Measurements from ENCODE around the gene CLSTN3. TPM values are rescaled to one million over a fixed set of nuclear protein-coding genes. Genes with fewer than 3 reads are reported as not detected.

Gene CLSTN3
- total and polyA plus RNA-seq, 2 of the 13 experiments (the other 11 are each of a cell fraction or from before 2014, with no cell fraction given): 26.2 to 94.1 TPM

- TF ChIP-seq LCORL (IDR thresholded peaks at IDR 0.05) (no peak), LCORL (CRISPR knock-in tag; IDR thresholded peaks at IDR 0.05) (peak; percentile 92), SNRNP70 (IDR thresholded peaks at IDR 0.05; ENCODE audit: low read depth, low read length) (no peak), ZNF644 (CRISPR knock-in tag; IDR thresholded peaks at IDR 0.05; ENCODE audit: low read depth) (no peak), MXD4 (CRISPR knock-in tag; IDR thresholded peaks at IDR 0.05) (no peak), ZNF740 (CRISPR knock-in tag; IDR thresholded peaks at IDR 0.05) (peak; percentile 92), ZBTB33 (CRISPR knock-in tag; IDR thresholded peaks at IDR 0.05) (peak; percentile 63; the same call in 1 of the 2 replicates), ZFP1 (CRISPR knock-in tag; IDR thresholded peaks at IDR 0.05) (peak; percentile 45; the same call in 1 of the 2 replicates), ZFP91 (CRISPR knock-in tag; IDR thresholded peaks at IDR 0.05; ENCODE audit: borderline replicate concordance) (no peak), E2F2 (CRISPR knock-in tag; IDR thresholded peaks at IDR 0.05; ENCODE audit: borderline replicate concordance) (no peak), TFAP4 (IDR thresholded peaks at IDR 0.05; ENCODE audit: borderline replicate concordance, low read depth) (peak; percentile 37; the same call in 1 of the 2 replicates), ZNF563 (CRISPR knock-in tag; IDR thresholded peaks at IDR 0.05) (no peak), DRAP1 (CRISPR knock-in tag; IDR thresholded peaks at IDR 0.05) (peak; percentile 54), BRD4 (CRISPR knock-in tag; IDR thresholded peaks at IDR 0.05) (peak; percentile 74), POGK (CRISPR knock-in tag; conservative IDR thresholded peaks at IDR 0.05) (no peak; the same call in 1 of the 2 replicates), ZNF747 (CRISPR knock-in tag; IDR thresholded peaks at IDR 0.05; ENCODE audit: borderline replicate concordance) (no peak), ZBTB49 (CRISPR knock-in tag; IDR thresholded peaks at IDR 0.05; ENCODE audit: borderline replicate concordance) (no peak), ZNF20 (CRISPR knock-in tag; IDR thresholded peaks at IDR 0.05) (no peak)
Measured at GRCh38 chr12:7108796-7109571, 21.2 kb upstream of the CLSTN3 start, which contains the start of gene C1RL (continued).

Measured in HepG2 (cell line).